Left hindlimb (tissue), 1 donor: ENCODE data around the gene DNAJC17.

Experiments used
- DNase-seq: peaks from one replicate; pipeline ENCODE4 v3.0.0-alpha.2; 2018

Gene DNAJC17

GRCh38 chr15:40787991-40788390 lies 19.3 kb downstream of the DNAJC17 start:
- DNase-seq = no peak

GRCh38 chr15:40787344-40787841 lies 19.9 kb downstream of the DNAJC17 start:
- DNase-seq = no peak

GRCh38 chr15:40785814-40786213 lies 21.5 kb downstream of the DNAJC17 start:
- DNase-seq = no peak

- DNase-seq = no peak
These were observed 22.1 kb downstream of the DNAJC17 start for GRCh38 chr15:40785164-40785563.

GRCh38 chr15:40782609-40783227 lies 24.6 kb downstream of the DNAJC17 start:
- DNase-seq = no peak

- DNase-seq = peak; percentile 63
These were observed 30.6 kb downstream of the DNAJC17 start for GRCh38 chr15:40776537-40777141.

- no peak for DNase-seq
These were observed 31.3 kb downstream of the DNAJC17 start for GRCh38 chr15:40775740-40776536.

- DNase-seq = no peak
These were observed 32.3 kb downstream of the DNAJC17 start for GRCh38 chr15:40775007-40775406.

GRCh38 chr15:40773902-40774301 lies 33.4 kb downstream of the DNAJC17 start:
- no peak for DNase-seq

GRCh38 chr15:40773496-40773895 lies 33.8 kb downstream of the DNAJC17 start:
- no peak for DNase-seq

GRCh38 chr15:40772014-40772413 lies 35.3 kb downstream of the DNAJC17 start:
- no peak for DNase-seq

- no peak for DNase-seq
These were observed 36.0 kb downstream of the DNAJC17 start for GRCh38 chr15:40771242-40771641.

- DNase-seq = no peak
These were observed 37.0 kb downstream of the DNAJC17 start for GRCh38 chr15:40770147-40770721.

GRCh38 chr15:40769274-40770146 lies 37.8 kb downstream of the DNAJC17 start, which contains the start of gene C15orf62:
C15orf62 (plus strand) TSS chr15:40769980; CDS start chr15:40770496, 516 bp downstream.
- DNase-seq = peak; percentile 83

GRCh38 chr15:40768521-40769273 lies 38.6 kb downstream of the DNAJC17 start:
- no peak for DNase-seq

- no peak for DNase-seq
These were observed 39.3 kb downstream of the DNAJC17 start for GRCh38 chr15:40767838-40768500.

GRCh38 chr15:40766906-40767837 lies 40.1 kb downstream of the DNAJC17 start:
- DNase-seq = no peak

- no peak for DNase-seq
These were observed 41.0 kb downstream of the DNAJC17 start for GRCh38 chr15:40766194-40766815.

GRCh38 chr15:40764629-40765103 lies 42.6 kb downstream of the DNAJC17 start:
- DNase-seq = no peak
